Fibroblast of gingiva (primary cell): ENCODE data around the gene FCRLB.
"Not testable (repeated sequence)": the region's sequence is repeated elsewhere in the genome, so short reads cannot be mapped to it uniquely, and the experiment has no call there.

ENCODE experiments used
- DNase-seq: peaks from one replicate; pipeline ENCODE4 v3.0.0-alpha.2; 2011; ENCODE audit warnings: low read depth

FCRLB gene

DNA sequence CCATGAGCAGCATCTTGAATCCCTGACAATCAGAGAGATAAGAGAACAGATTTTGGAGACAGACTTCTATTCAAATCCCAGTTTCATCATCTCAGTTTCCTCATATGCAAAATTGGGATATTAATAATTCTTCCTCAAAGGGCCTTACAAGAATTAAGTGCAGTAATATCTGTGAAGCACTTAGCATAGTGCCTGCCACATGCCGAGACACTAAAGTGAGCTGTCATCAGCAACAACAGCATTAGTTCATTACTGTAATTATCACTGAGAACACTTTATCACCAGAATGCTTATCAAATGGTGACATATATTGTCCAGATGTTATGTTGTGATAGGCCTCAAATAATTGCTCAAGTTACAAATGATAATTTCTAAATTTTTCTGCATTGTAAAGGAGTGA is 922 bp upstream of the FCRLB start:
- no peak for DNase-seq

DNA sequence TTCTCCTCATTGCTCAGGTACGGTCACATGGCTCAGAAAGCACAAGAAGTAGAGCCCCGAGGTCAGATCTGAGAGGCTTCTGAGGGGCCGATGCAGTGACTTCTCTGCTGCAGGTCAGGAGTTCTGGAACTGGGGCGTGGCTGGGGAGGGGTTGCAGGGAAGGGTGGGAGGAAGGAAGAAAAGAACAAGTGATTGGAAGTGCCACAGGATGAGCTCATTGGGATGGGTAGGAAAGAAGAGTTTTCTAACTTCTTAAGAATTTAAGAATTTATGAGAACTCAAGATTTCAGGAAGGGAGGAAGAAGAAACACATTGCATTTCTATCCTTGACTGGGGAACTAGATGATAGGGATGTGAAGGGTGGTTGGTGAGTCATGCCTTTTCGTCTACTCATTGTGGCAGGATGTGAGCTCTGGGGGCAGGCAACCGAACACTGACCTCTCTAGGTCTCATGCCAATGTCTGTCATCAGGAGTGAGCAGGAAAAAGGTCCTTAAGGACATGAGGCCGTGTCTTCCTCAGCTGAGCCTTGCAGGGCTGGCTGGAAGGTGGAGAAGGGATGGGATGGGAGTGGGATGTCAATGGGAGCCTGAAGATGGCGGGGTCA is 497 bp downstream of the FCRLB start:
- peak; percentile 31 for DNase-seq

DNA sequence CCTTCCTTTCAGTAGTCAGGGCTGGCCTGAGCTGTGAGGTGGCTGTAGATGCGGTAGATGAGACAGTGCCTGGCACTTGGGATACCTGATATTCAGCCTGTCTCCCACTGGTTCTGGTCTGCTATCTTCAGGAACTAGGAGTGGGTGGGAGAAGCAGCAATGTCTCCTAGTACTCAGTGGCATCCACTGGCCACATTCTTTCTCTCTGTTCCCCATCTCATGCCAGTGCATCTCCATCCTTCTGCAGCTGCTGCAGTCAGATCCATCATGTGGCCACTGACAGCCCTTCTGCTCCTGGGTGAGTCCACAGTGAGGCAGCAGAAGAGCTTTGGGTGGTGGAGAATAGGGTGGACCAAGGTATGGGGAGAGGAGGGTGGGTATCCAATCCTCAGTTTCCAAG is 1.1 kb downstream of the FCRLB start:
- DNase-seq: no peak

DNA sequence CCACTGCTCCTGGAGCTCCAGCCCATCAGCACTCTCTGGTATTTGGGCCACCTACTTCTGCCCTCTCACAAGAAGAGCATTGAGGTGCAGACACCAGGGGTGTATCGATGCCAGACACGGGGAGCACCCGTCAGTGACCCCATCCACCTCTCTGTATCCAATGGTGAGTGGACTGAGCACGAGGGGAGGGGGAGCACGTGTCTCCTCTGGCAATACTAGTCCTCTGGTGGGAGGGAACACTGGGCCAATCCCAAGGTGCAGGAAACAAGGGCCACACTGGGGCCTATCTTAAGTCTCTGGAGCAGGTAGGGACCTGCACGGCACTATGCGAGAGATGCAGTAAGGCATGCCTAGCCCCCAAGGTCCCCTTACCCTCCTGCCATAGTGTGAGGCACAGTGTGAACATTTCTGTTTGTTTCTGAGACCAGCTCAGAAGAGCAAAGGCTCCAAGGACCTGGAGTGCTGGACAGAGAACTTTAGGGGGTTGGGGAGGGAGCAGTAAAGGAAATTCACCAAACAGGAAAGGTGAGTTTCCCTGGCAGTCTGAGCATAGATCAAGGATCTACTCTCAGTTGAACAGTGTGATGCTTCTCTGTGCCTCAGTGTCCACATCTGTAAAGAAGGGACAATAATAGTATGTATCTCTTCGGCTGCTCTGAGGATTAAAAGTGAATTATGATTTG is 2.3 kb downstream of the FCRLB start:
- DNase-seq: no peak

DNA sequence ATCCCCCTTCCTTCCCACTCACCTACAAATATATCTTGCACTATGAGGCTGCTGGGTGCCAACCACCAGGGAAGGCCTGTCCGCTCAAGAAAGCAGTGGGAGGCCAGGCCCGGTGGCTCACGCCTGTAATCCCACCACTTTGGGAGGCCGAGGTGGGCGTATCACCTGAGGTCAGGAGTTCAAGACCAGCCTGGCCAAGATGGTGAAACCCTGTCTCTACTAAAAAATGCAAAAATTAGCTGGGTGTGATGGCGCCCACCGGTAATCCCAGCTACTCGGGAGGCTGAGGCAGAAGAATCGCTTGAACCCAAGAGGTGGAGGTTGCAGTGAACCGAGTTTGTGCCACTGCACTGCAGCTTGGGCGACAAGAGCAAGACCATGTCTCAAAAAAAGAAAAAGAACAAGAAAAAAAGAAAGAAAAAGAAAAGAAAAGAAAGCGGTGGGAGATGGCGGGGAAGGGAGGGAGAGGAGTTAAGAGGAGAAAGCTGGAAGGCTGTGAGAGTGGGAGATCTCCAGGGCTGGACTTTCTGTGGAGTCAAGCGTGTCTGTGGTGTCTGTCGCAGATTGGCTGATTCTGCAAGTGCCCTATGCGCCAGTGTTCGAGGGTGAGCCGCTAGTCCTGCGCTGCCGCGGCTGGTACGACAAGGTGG is 4.0 kb downstream of the FCRLB start:
- not testable (repeated sequence) for DNase-seq

DNA sequence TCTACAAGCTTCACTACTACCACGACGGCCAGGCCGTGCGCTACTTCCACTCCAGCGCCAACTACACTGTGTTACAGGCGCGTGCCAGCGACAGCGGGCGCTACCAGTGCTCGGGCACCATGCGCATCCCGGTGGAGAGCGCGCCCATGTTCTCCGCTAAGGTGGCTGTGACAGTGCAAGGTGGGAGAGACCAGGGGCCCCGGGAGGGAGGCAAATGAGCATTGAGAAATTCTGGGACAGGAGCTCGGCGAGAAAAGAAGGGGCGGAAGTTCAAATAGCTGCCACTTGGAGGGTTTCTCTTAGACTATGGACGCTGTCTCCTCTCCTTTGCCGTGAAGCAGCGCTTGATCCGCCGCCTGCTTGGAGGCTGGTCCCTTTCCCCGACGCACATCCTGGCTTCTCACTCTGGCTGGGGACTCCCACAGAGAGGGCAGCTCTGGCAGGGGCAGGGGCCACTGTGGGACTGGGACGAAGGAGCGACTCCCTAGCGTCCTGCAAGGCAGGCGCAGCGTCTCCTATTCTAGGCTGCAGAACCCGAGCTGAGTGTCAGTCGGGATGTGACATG is 4.6 kb downstream of the FCRLB start:
- DNase-seq: peak; percentile 36

DNA sequence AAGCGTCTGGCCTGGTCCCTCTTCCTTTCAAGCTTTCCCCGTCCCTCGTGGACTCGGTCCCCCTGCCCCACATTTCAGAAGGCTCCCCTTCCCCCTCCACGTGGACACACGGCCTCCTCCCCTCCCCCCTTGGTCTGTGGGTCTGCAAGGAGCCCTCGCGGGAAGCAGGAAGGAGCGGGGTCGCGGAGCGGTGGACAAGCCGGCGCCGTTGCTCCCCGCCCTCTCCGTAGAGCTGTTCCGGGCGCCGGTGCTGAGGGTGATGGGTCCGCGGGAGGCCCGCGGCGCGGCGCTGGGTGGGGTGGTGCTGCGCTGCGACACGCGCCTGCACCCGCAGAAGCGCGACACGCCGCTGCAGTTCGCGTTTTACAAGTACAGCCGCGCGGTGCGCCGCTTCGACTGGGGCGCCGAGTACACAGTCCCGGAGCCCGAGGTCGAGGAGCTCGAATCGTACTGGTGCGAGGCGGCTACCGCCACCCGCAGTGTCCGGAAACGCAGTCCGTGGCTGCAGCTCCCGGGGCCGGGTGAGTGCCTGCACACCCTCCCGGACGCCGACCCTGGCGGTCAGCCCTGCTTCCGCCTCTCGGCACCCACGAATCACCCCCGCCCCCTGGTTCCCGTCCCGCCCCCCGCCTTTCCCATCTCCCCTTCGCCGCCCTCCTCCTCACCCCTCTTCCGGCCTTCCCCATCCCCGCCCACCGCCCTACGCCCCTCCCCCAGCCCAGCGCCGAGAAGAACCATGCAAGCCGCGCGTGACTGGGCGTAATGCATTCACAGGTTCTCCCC is 5.3 kb downstream of the FCRLB start:
- DNase-seq: peak; percentile 83

DNA sequence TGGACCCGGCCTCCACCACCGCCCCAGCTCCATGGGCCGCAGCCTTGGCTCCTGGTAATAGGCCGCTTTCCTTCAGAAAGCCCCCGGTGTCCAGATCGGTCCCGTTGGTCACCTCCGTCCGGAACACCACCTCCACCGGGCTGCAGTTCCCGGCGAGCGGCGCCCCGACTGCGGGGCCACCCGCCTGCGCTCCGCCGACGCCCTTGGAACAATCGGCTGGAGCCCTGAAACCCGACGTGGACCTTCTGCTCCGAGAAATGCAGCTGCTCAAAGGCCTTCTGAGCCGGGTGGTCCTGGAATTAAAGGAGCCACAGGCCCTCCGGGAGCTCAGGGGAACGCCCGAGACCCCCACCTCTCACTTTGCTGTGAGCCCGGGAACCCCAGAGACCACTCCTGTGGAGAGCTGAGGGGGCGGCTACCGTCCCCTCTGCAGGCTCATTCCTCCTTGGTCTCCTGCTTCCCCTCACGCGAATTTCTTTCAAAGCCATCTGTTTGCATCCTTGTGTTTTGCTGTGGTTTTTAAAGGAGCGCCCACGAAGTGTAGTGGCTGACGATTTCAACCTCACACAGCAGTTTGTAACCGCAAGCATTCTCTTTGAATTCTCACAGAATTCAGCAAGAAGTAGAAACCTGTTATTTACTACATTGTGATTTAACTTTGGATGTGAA is 6.0 kb downstream of the FCRLB start:
- peak; percentile 28 for DNase-seq

DNA sequence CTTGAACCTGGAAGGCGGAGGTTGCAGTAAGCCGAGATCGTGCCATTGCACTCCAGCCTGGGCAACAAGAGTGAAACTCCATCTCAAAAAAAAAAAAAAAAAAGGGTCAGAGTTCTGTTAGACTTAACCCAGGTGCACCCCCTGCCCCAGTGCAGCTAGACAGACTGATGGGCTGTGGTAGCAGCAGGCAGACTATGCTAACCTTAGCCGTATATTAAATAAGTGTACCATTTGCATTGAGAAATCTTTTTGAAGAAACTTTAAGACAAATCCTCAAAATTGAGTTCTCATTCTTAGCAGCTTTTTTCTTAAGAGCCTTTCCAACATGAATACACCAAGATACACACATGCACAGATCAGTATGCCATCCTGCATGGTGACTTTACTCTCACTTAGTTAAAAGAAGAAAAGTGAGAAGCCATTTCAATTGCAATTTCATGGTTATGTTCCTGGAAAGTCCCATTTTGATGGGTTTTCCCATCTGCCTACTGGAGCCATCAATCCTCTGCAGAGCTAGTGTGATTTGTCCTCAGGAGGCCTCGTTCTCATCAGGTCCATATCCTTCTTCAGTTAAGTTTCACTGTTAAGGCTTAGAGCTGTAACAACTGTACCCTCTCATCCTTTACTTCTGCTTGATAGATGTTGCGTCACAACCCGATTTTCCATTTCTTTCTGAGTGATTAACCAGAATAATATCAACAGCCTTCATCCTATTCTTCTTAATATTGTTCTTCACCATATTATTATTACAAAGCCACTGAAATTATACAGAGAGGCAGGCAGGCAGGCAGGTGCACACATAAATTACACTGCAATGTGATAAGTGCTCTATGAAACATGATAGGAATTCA is 7.3 kb downstream of the FCRLB start:
- DNase-seq: no peak

DNA sequence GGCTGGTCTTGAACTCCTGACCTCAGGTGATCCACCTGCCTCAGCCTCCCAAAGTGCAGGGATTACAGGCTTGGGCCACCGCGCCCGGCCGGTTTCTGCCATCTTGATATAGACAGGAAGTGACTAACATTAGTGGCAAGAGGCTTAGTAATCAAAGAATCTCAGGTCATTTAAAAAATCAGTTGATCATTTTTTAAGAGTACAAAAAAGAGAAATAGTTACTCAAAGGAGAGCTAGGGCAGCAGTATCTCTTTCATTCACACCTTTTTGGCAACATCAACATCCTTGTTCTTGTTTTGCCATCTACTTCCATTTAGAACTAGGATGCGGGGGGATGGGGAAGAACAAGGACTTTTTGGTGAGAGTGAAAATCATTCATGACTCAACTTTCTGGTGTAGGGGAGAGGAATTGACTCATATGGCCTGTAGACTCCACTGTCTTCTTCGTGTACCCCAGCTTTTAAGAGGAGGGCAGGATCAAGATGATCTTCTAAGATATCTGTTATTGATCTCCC is 8.8 kb downstream of the FCRLB start:
- no peak for DNase-seq

DNA sequence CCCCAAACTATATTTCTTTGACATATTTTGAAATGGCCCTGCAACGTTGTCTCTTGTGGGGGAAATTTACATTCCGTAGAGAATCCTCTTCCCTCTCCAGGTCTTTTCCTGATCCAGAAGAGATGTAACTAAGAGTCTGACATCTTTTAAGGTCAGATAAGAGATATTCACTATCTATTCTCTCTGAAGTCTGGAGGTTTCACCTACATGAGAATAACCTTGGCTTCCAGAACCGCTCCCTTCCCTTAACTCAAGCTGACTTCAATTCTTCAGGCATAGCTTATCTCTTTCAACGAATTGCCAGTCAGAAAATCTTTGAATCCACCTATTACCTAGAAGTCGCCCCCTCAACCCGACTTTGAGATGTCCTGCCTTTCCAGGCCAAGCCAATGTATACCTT is 9.9 kb downstream of the FCRLB start:
- no peak for DNase-seq

DNA sequence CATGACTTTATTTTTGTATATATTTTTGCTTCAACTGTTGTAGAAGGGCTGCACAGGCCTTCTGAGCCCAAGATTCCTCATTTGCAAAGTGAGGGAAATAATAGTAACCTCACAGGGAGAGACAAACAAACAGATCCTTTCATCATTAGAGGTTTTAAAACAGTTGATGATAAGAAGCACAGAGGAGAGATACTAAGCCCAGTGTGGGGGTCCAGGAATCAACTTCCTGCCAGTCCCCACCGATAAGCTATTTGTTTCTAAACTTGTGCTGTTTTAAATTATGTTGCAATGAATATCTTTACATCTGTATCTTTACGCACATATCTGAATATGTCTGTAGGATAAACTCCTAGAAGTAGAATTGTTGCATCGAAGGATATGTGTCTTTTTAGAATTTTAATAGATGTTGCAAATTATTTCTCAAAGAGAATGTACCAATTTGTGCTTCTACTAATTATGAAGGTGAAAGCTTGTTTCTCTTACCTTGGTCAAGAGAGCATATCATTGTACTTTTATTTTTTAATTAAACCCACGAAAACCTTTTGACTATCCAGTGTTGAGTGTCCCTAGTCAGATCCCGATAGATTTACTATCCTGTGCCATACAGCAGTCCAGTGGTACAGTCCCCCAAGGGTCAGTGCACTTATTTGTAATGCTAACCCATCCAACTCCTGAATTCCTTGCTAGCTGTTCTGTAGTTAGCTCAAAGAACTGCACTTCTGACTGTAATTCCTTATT is 10.8 kb downstream of the FCRLB start:
- DNase-seq: no peak

DNA sequence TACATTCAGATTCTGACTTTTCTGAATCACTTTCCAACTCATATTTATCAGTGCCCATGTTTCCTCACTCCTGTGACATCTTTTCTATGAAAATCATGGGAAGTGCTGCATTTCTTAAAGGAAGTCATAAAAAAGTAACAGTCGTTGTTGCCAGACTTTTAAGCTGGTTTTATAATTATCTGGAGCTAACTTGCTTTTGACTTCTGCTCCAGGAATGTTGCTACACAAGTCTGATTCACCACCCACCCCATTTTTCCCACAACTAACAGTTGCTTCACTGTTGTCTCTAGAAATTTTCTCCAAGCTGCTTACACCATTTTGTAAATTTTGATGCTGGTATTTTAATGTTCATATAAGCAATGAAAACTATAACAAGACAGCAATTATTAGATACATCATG is 12.2 kb downstream of the FCRLB start:
- DNase-seq: peak; percentile 75

DNA sequence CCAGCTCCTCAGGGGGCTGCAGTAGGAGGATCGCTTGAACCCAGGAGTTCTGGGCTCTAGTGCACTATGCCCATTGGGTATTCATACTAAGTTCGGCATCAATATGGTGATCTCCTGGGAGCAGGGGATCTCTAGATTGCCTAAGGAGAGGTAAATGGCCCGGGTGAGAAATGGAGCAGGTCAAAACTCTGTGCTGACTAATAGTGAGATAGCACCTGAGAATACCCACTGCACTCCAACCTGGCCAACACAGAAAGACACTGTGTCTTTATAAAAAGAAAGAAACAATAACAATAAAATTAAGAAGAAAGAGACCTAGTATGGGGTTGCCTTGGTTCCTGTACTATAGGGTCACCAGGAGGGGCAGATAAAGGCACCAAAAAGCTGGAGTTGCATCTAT is 14.5 kb downstream of the FCRLB start:
- no peak for DNase-seq

DNA sequence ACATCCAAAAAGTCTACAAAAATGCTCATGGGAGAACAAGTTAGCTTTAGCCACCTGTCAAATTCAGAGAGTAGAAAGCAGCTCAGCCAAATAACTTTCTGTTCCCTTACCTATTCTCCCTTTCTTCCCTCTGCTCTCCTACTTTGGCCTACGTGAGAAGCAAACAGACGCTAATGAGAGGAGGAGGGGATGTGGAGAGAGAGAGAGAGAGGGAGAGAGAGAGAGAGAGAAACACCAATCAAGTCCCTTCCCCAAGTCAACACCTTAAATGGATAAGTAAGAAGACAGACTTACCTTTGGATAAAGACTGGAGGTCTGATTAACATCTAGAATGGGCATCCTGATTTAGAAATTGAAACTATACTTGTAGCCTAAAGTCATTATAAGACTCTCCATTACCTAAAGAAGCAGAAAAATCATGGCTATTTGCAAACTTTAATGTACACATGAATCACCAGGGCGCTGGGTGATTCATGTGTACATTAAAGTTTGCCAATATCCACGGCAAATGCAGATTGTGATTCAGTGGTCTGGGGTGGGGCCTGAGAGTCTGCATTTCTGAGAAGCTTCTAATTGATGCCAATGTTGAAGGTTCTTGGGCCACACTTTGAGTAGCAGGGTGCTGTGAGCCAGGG is 15.1 kb downstream of the FCRLB start:
- DNase-seq: no peak

DNA sequence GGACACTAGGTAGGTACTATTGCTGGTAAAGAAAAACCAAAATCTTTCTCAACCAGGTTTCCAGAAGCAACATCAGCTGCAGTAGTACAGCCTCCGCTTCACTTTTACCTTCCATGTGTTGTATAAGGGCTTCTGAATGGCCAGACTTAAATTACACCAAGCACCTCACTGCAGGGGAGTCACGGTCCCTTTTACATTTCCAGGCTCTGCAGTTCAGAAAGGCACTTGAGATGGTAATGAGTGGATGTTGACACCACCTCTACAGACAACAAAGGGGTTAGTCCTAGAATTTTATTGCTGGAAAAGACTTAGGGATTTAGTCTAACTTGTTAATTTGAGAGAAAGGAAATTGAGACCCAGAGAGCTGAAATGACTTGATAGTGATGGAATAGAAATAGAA is 16.3 kb downstream of the FCRLB start:
- DNase-seq: no peak

DNA sequence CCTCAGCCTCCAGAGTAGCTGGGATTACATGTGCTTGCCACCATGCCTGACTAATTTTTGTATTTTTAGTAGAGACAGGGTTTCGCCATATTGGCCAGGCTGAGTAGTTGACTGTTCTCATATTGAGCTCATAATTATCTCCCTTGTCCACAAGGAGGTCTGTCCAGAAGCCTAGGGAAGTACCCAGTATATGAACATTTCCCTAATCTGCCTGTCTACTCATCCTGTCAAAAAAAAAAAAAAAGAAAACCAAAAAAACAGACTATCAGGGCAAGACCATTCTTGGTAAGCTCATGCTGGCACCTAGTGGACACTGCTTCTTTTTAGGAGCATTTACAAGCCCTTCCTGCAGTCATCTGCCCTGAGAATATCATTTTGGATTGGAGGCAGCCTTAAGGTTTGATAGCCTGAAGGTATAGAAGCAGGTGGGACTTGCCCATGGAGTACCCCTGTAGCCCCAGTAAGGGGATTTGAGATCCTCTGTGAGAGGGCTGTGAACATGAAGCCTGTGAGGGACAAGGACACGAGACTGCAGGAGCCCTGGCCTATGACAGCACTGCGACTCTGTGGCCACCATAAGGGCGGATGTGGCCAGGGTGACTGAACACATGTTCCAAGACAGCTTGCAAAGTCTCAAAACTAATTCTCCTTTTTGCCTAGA is 17.4 kb downstream of the FCRLB start:
- peak; percentile 65 for DNase-seq

DNA sequence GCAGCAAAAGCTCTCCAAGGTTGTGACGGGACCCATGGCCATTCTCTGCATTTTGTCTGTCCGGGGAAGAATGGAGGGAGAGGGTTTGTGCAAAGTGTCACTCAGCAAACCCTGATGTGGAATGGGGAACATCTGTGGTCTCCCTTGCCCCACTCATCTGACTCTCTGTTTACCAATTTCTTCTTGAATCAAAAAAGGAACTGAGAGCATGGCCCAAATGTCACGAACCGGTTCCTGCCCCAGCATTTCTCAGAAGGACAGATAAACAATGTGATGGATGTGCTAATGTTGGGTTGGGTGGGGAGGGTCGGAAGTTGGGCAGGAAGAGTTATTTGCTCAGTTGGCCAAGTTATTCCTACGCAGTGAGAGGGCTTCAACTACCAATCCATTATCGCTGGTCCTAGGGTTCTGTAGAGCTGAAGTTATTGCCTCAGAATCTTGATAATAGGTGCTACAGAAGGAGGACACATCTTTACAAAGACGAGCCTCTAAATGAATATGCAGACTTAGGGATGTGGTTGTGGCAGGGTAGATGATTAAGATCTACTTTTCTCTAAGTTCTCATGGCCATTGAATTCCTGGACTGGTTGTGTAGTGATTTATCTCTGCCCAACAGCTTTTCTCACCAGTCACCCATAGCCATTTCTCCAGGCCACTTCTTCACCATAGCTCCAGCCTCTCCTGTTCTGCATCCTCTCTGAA is 18.7 kb downstream of the FCRLB start:
- no peak for DNase-seq
